Coronary artery (tissue), 2 donors: ENCODE measurements around the gene CDKN3.
A peak's percentile ranks its signal among the peaks of the same experiment; 100 is the strongest.

Experiments used
- DNase-seq: peaks from one replicate; pipeline ENCODE4 v3.0.0-alpha.2; 2017; ENCODE audit warnings: low spot score
- H3K27ac ChIP-seq, 2 donors: fragments of 200-600 bp; sonication (generic); one replicate each; pipeline ENCODE4 v1.5.1; 2016 to 2019
- H3K4me3 ChIP-seq: fragments of 200-600 bp; sonication (generic); 2 replicates; pipeline ENCODE4 v1.5.1; 2016; ENCODE audit warnings: mild to moderate bottlenecking, moderate library complexity
- TF ChIP-seq, protein P1 (sequence below): fragments of 200-600 bp; sonication (generic); IDR thresholded peaks from one replicate; pipeline ENCODE4 v1.5.1; 2019; ENCODE audit warnings: antibody characterized with exemption

The CDKN3 gene

GRCh38 chr14:54396493-54397335 lies at the start of gene CDKN3:
CDKN3 (plus strand) TSS chr14:54397007; CDS start chr14:54397069, 62 bp downstream.
- Histone ChIP-seq H3K4me3 (peak within 1 kb of the TSS; percentile 75), H3K27ac (peak within 1 kb of the TSS in 1 of 2 donors; percentile 29)
- TF ChIP-seq, protein P1, sequence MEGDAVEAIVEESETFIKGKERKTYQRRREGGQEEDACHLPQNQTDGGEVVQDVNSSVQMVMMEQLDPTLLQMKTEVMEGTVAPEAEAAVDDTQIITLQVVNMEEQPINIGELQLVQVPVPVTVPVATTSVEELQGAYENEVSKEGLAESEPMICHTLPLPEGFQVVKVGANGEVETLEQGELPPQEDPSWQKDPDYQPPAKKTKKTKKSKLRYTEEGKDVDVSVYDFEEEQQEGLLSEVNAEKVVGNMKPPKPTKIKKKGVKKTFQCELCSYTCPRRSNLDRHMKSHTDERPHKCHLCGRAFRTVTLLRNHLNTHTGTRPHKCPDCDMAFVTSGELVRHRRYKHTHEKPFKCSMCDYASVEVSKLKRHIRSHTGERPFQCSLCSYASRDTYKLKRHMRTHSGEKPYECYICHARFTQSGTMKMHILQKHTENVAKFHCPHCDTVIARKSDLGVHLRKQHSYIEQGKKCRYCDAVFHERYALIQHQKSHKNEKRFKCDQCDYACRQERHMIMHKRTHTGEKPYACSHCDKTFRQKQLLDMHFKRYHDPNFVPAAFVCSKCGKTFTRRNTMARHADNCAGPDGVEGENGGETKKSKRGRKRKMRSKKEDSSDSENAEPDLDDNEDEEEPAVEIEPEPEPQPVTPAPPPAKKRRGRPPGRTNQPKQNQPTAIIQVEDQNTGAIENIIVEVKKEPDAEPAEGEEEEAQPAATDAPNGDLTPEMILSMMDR: peak; percentile 56
- peak; percentile 98 for DNase-seq

DNA sequence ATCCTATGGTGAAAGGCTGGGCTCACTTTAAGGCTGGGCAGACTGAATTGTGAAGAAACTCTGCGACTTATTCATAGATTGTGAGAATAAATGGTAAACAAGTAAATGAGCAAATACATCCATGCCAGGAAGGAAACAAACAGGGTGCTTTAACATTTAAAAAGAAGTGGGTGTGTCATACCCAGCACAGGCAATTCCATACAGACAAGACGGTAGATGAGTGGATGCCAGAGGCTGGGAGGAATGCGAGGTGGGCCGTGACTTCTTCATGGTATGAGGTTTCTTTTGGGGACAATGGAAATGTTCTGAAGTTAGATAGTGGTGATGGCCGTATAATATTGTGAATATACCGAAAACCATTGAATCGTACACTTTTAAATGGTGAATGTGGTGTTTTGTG lies 49.8 kb upstream of the CDKN3 start:
- Histone ChIP-seq H3K4me3 (no peak overlapping the region), H3K27ac (no peak overlapping the region)
- DNase-seq: no peak
- TF ChIP-seq, protein P1: no peak

DNA sequence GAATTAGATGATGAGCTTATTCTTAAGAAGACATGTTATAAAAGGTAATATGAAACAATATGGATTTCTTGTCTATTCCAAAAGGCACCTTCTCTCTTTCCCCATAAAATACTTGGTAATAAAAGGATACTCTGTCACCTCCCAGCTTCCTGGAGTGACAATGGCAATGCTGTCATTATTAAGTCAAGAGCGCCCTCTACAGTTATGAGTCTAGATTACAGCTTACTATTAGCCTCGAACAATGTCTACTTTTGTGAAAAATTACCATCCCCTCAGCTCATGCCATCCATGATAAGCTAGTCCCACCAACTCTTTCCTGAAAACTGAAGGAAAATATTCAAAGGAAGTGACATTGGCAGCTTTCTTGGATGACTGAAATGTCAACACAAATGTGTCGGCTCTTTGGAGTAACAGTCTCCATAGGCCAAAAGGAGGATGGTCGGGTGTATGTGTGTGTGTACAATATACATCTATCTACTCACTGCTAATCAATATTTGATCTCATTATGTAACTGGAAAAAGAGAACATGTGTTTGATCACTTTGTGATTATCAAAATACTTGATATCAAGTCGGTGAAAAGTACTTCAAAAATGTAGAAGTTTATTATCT lies 48.7 kb upstream of the CDKN3 start:
- no peak overlapping the region for H3K27ac ChIP-seq
- DNase-seq: no peak
- H3K4me3 ChIP-seq: no peak overlapping the region
- TF ChIP-seq, protein P1: peak; percentile 44

DNA sequence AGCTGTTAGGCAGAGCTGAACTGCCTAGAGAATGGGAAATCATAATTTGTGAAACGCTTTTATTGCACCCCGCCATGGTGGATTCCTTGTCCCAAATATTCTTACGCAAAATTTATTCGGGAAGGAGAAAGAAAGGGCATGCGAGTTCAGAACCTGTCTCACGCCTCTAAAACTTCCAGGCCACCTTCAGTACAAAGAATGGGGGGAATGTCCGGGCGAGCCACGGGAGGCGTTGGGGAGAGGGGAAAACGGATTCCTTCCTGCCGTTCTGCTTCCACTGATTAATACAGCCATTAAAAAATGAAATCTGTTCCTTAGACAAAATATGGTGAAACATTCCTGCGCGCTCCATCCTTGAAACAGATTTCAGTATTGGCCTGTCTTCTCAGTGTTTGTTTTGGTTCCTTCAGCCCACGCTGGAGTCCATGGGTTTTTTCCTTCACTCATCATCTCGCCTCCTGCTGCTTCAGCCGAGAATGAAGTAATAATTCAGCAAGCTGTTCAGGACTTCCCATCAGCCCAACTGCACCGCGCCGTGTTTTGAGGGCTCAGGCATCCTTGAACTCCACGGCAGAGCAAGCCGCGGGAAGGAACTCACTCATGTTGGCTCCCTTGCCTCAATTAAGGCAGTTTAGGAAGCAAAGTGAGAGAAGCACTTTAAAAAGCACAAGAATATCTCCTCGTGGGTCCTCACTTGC lies 47.7 kb upstream of the CDKN3 start:
- TF ChIP-seq, protein P1: no peak
- no peak for DNase-seq
- Histone ChIP-seq H3K27ac (peak overlapping the region in 1 of 2 donors; percentile 66), H3K4me3 (peak overlapping the region; percentile 62)

- DNase-seq: no peak
- TF ChIP-seq, protein P1: no peak
- Histone ChIP-seq H3K27ac (peak overlapping the region in 1 of 2 donors; percentile 66), H3K4me3 (peak overlapping the region; percentile 62)
Measured at GRCh38 chr14:54349713-54350112, 47.1 kb upstream of the CDKN3 start.

- no peak for DNase-seq
- H3K4me3 ChIP-seq: no peak overlapping the region
- TF ChIP-seq, protein P1: no peak
- peak overlapping the region in 1 of 2 donors; percentile 66 for H3K27ac ChIP-seq
Measured at GRCh38 chr14:54350203-54350602, 46.6 kb upstream of the CDKN3 start.
